Endothelial cell of umbilical vein (primary cell): ENCODE results near the gene NHLRC1. TPM values are rescaled to one million over a fixed set of nuclear protein-coding genes. Genes with fewer than 3 reads are reported as not detected.

Experiments used
- BruUV-seq: library from RNA; stranded (reverse); fragments of 400-500 nt; replicated peaks from 2 replicates; lab custom pipeline; 2021; lab: Mats Ljungman, UMichigan
- CTCF ChIA-PET: fragments of 300-600, 350-600 bp; sonication (Branson Sonifier 250); formaldehyde crosslinking; loops from one replicate; lab custom pipeline; 2021; ENCODE audit warnings: antibody characterized with exemption, inconsistent platforms; lab: Charles Lee
- POLR2A ChIA-PET: fragments of 300-600, 350-600 bp; sonication (Branson Sonifier 250); formaldehyde crosslinking; loops from one replicate; lab custom pipeline; 2021; ENCODE audit warnings: antibody characterized with exemption, inconsistent platforms; lab: Charles Lee
- DNase-seq: peaks from one replicate; pipeline ENCODE4 v3.0.0-alpha.2; 2011; ENCODE audit warnings: low read depth, low spot score
- FAIRE-seq: peaks from 2 replicates; lab custom pipeline; 2011; peaks lifted over from hg19 to GRCh38; lab: Jason Lieb, UNC
- H2AFZ ChIP-seq: 2 replicates; pipeline ENCODE4 v1.6.0; 2012; ENCODE audit warnings: low read depth, low read length, control low read depth, inconsistent platforms
- H3K27ac ChIP-seq: 2 replicates; pipeline ENCODE4 v1.5.1; 2011; ENCODE audit warnings: low read depth, mild to moderate bottlenecking, control low read depth, low read length, moderate library complexity; ENCODE audit not compliant: insufficient read depth
- H3K27me3 ChIP-seq, 2 experiments: 2 replicates each; pipeline versions ENCODE4 v1.6.0 to v1.6.1; 2011; ENCODE audit warnings: low read length in 2 of 2, mixed read lengths in 1 of 2; ENCODE audit not compliant: control insufficient read depth in 2 of 2, insufficient read depth in 2 of 2
- H3K36me3 ChIP-seq, 2 experiments: 2 replicates in 1 of 2; 3 replicates in 1 of 2; pipeline ENCODE4 v1.5.1; 2011; ENCODE audit warnings: low read length in 2 of 2, mild to moderate bottlenecking in 1 of 2, moderate library complexity in 1 of 2; ENCODE audit not compliant: control insufficient read depth in 2 of 2, insufficient read depth in 2 of 2; ENCODE audit errors: extremely low read depth in 1 of 2
- H3K4me1 ChIP-seq: 3 replicates; pipeline ENCODE4 v1.5.1; 2011; ENCODE audit warnings: mild to moderate bottlenecking, low read length; ENCODE audit not compliant: control insufficient read depth, insufficient read depth; ENCODE audit errors: extremely low read depth
- H3K4me2 ChIP-seq: 2 replicates; pipeline ENCODE4 v1.6.1; 2011; ENCODE audit warnings: low read length, control low read depth, mixed read lengths; ENCODE audit not compliant: insufficient read depth
- H3K4me3 ChIP-seq, 3 experiments: fragments of 200-600 bp in 1 of 3; sonication (generic), shearing (Covaris generic) in 1 of 3; replicated peaks in 1 of 3; 2 replicates each; pipeline ENCODE4 v1.5.1; 2011 to 2016; ENCODE audit warnings: control low read depth in 3 of 3, low read length in 3 of 3, mild to moderate bottlenecking in 2 of 3, inconsistent platforms in 1 of 3, low read depth in 1 of 3, moderate library complexity in 1 of 3; ENCODE audit not compliant: insufficient read depth in 1 of 3
- H3K79me2 ChIP-seq: 2 replicates; pipeline ENCODE4 v1.6.0; 2012; ENCODE audit warnings: low read length, inconsistent platforms; ENCODE audit not compliant: control insufficient read depth, insufficient read depth
- H3K9ac ChIP-seq: replicated peaks from 2 replicates; pipeline ENCODE3; 2011; ENCODE audit warnings: low read length, control low read depth; ENCODE audit not compliant: insufficient read depth; ENCODE audit errors: extremely low read depth
- H3K9me1 ChIP-seq: replicated peaks from 3 replicates; pipeline ENCODE4 v1.6.0; 2011; ENCODE audit warnings: mild to moderate bottlenecking, low read length; ENCODE audit not compliant: control insufficient read depth, insufficient read depth; ENCODE audit errors: extremely low read depth
- H3K9me3 ChIP-seq: replicated peaks from 2 replicates; pipeline ENCODE4 v1.5.1; 2012; ENCODE audit warnings: low read length, inconsistent platforms; ENCODE audit not compliant: control insufficient read depth, insufficient read depth
- H4K20me1 ChIP-seq: replicated peaks from 2 replicates; pipeline ENCODE3; 2011; ENCODE audit warnings: mild to moderate bottlenecking, low read length; ENCODE audit not compliant: control insufficient read depth, insufficient read depth; ENCODE audit errors: extremely low read depth
- EZH2 ChIP-seq: IDR thresholded peaks from 2 replicates; pipeline ENCODE4 v1.6.1; 2012; ENCODE audit warnings: borderline replicate concordance, low read depth, mild to moderate bottlenecking, moderate library complexity, low read length, inconsistent platforms; ENCODE audit not compliant: severe bottlenecking
- FOS ChIP-seq: IDR thresholded peaks from 2 replicates; pipeline ENCODE4 v1.6.1; 2011; ENCODE audit warnings: mild to moderate bottlenecking, low read length, moderate library complexity, borderline replicate concordance; ENCODE audit not compliant: insufficient read depth
- GATA2 ChIP-seq: IDR thresholded peaks from 2 replicates; pipeline ENCODE4 v1.7.0; 2011; ENCODE audit warnings: low read depth, mild to moderate bottlenecking, moderate library complexity, mixed read lengths, low read length; ENCODE audit not compliant: insufficient read length, insufficient read depth
- JUN ChIP-seq: IDR thresholded peaks from 2 replicates; pipeline ENCODE4 v1.6.1; 2011; ENCODE audit warnings: borderline replicate concordance, low read depth; ENCODE audit not compliant: insufficient read length, insufficient read depth
- MAX ChIP-seq: IDR thresholded peaks from 2 replicates; pipeline ENCODE4 v1.6.1; 2011; ENCODE audit not compliant: insufficient read depth, insufficient read length
- MYC ChIP-seq: IDR thresholded peaks from one replicate; pipeline ENCODE4 v1.6.1; 2011; ENCODE audit warnings: mild to moderate bottlenecking, low read depth, low read length
- POLR2A ChIP-seq: IDR thresholded peaks from 2 replicates; pipeline ENCODE4 v1.6.1; 2012; ENCODE audit warnings: low read depth, mild to moderate bottlenecking, control low read depth, low read length
- POLR2AphosphoS5 ChIP-seq: IDR thresholded peaks from 2 replicates; pipeline ENCODE4 v1.6.1; 2012; ENCODE audit warnings: low read depth, mild to moderate bottlenecking, control low read depth, low read length, moderate library complexity; ENCODE audit not compliant: insufficient read depth
- dilution Hi-C: fragments of 300-500 bp; cut with MboI; formaldehyde crosslinking; loops from one replicate; pipeline ENCODE4 v1.15.0; 2019; ENCODE audit warnings: low sequenced_read_pairs; ENCODE audit not compliant: extremely low pct_ligation_motif_present
- intact Hi-C: fragments of 100-400 bp; cut with micrococcal nuclease; formaldehyde crosslinking; loops from one replicate; pipeline ENCODE4 v1.10.0; 2022
- polyA plus RNA-seq, 4 experiments: library from polyadenylated mRNA; depleted of rRNA in 3 of 4; stranded (reverse) in 3 of 4; unstranded in 1 of 4; fragments of >200 nt; gene quantifications; 2 replicates each; pipeline versions ENCODE4 v1.2.1 to v1.2.3, GENCODE V29; 2011 to 2012; ENCODE audit warnings: missing spikeins in 1 of 4
- total RNA-seq: library from RNA; stranded (reverse); gene quantifications from 2 replicates; pipeline ENCODE4 v1.2.3, GENCODE V29; 2021

NHLRC1 gene
- total and polyA plus RNA-seq, 2 donors (not counting 3 experiments of a cell fraction or from before 2014, with no cell fraction given): 1.7 to 2.3 TPM

- no peaks in the 10 kb centered on the region for H3K36me3 ChIP-seq
- H3K9me1 ChIP-seq: no peaks in the 10 kb centered on the region
- dilution Hi-C loops (no loop called here), intact Hi-C loops (no loop called here)
- H3K4me1 ChIP-seq: peaks cover 7% of the 10 kb centered on the region
- FAIRE-seq (no peak), DNase-seq (no peak)
- H3K9ac ChIP-seq: no peak overlapping the region
- POLR2A ChIA-PET: no interaction called here
- no peaks in the 10 kb centered on the region for H3K79me2 ChIP-seq
- no peaks in the 10 kb centered on the region for H4K20me1 ChIP-seq
- no peak overlapping the region for H3K4me2 ChIP-seq
- H3K27ac ChIP-seq: no peak overlapping the region
- H3K27me3 ChIP-seq: no peaks in the 10 kb centered on the region
- H3K4me3 ChIP-seq: no peak overlapping the region
- no peaks in the 10 kb centered on the region for H3K9me3 ChIP-seq
- no TSS peak for BruUV-seq
- CTCF ChIA-PET: no interaction called here
- no peak overlapping the region for H2AFZ ChIP-seq
- TF ChIP-seq JUN: peak; percentile 44
- no peak for TF ChIP-seq FOS
Measured at GRCh38 chr6:18148304-18149025, 26.0 kb upstream of the NHLRC1 start.

GRCh38 chr6:18147616-18148015 is 25.1 kb upstream of the NHLRC1 start:
- Histone ChIP-seq H2AFZ (no peak overlapping the region), H3K4me2 (no peak overlapping the region), H3K27ac (no peak overlapping the region), H3K4me1 (no peaks in the 10 kb centered on the region), H3K9me1 (no peaks in the 10 kb centered on the region), H3K79me2 (no peaks in the 10 kb centered on the region), H3K9ac (no peak overlapping the region), H3K36me3 (no peaks in the 10 kb centered on the region), H3K4me3 (no peak overlapping the region), H3K27me3 (no peaks in the 10 kb centered on the region), H3K9me3 (no peaks in the 10 kb centered on the region), H4K20me1 (no peaks in the 10 kb centered on the region)
- ChIA-PET POLR2A (no interaction called here), CTCF (interaction anchor here (1.1 to 1.2 kb wide), 2 partner anchors 9 to 13 kb away, joined by 3 to 5 read pairs; no protein-coding TSS in a partner anchor)
- no peak for FAIRE-seq
- no peak for DNase-seq
- TF ChIP-seq MYC (no peak), POLR2AphosphoS5 (no peak), JUN (no peak), FOS (no peak), EZH2 (no peak), MAX (no peak), GATA2 (no peak), POLR2A (no peak)
- dilution Hi-C loops: no loop called here
- intact Hi-C loops: no loop called here
- no TSS peak for BruUV-seq
